GM19238 (cell line): ENCODE data around the gene CDH3.

ENCODE experiments used
- DNase-seq: peaks from one replicate; pipeline ENCODE4 v3.0.0; 2011; ENCODE audit warnings: low spot score; ENCODE audit not compliant: insufficient read length

CDH3 gene

GRCh38 chr16:68737046-68737729, 92.1 kb downstream of the CDH3 start, which contains the start of gene CDH1:
Gene CDH1 (plus strand): TSS chr16:68737292. CDS start chr16:68737416, 124 bp downstream.
- no peak for DNase-seq

GRCh38 chr16:68737730-68738629, 92.9 kb downstream of the CDH3 start:
- no peak for DNase-seq

- no peak for DNase-seq
Observed at GRCh38 chr16:68739964-68740627, 95.0 kb downstream of the CDH3 start.

GRCh38 chr16:68740628-68741346, 95.7 kb downstream of the CDH3 start:
- DNase-seq = no peak

GRCh38 chr16:68743664-68744063, 98.6 kb downstream of the CDH3 start:
- DNase-seq = no peak

- DNase-seq = no peak
Observed at GRCh38 chr16:68744744-68745280, 99.7 kb downstream of the CDH3 start.

- DNase-seq = no peak
Observed at GRCh38 chr16:68746951-68747350, 101.8 kb downstream of the CDH3 start.

- DNase-seq = no peak
Observed at GRCh38 chr16:68749432-68749831, 104.3 kb downstream of the CDH3 start.
